ENCODE measurements around the gene UBAC2.

DNA sequence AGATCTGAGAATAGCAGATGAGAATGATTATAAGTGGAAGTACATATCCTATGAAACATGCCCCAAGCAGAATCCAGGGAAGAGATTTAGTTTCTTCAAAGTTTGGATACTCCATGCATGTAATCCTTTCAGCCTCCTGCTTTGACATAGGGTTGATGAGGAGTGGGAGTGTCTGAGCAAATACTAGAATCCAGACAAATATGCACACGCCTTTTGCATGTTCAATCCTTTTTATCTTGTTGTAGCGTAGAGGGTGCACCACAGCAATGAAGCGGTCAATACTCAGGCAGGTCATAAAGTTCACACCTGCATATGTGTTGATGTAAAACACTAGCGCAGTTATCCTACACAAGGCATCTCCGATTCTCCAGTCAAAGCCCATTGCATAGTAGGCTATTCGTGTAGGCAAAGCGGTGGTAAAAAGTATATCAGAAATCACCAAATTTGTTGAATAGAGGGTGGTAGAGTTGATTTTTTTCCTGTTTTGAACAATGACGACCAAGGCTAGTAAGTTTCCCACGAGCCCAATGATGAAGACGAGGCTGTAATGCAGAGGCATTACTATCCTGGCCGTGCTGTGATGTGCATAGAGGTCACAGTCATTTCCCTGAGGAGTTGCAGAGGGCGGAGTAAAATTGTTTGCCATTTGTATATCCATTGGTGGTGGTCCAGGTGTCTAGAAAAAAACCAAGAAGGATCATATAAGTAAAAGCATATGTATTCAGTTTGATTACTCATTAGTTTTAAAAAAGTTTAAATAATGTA, 95.0 kb downstream of the UBAC2 start:
- TF ChIP-seq, protein P1, sequence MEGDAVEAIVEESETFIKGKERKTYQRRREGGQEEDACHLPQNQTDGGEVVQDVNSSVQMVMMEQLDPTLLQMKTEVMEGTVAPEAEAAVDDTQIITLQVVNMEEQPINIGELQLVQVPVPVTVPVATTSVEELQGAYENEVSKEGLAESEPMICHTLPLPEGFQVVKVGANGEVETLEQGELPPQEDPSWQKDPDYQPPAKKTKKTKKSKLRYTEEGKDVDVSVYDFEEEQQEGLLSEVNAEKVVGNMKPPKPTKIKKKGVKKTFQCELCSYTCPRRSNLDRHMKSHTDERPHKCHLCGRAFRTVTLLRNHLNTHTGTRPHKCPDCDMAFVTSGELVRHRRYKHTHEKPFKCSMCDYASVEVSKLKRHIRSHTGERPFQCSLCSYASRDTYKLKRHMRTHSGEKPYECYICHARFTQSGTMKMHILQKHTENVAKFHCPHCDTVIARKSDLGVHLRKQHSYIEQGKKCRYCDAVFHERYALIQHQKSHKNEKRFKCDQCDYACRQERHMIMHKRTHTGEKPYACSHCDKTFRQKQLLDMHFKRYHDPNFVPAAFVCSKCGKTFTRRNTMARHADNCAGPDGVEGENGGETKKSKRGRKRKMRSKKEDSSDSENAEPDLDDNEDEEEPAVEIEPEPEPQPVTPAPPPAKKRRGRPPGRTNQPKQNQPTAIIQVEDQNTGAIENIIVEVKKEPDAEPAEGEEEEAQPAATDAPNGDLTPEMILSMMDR (conservative IDR thresholded peaks at IDR 0.05) = no peak
- TF ChIP-seq EZH2 (IDR thresholded peaks at IDR 0.05; ENCODE audit: low read depth) = no peak

Measured in PC-9 (cell line).